B cell (primary cell): Measurements from ENCODE around the gene FCN2. TPM values are rescaled to one million over a fixed set of nuclear protein-coding genes. Genes with fewer than 3 reads are reported as not detected.
A peak's percentile ranks its signal among the peaks of the same experiment; 100 is the strongest.

Experiments
- ATAC-seq: fragments of 200-7000 bp; cut with Tn5 transposase; one replicate; pipeline ENCODE4 v1.10.0; 2021; ENCODE audit warnings: low read depth, mild to moderate bottlenecking, moderate number of reproducible peaks, moderate library complexity
- CTCF ChIA-PET: fragments of 350-600 bp; sonication (Branson Sonifier 250); formaldehyde crosslinking; loops from one replicate; lab custom pipeline; 2021; ENCODE audit warnings: antibody characterized with exemption, inconsistent platforms; lab: Charles Lee
- POLR2A ChIA-PET: fragments of 350-600 bp; sonication (Branson Sonifier 250); formaldehyde crosslinking; loops from one replicate; lab custom pipeline; 2021; ENCODE audit warnings: antibody characterized with exemption; lab: Charles Lee
- DNase-seq: peaks from one replicate; pipeline ENCODE4 v3.0.0; 2013
- H2AFZ ChIP-seq: 2 replicates; pipeline ENCODE4 v1.6.1; 2012; ENCODE audit warnings: mild to moderate bottlenecking, low read depth, low read length; ENCODE audit not compliant: insufficient read depth, poor library complexity, severe bottlenecking
- H3K27ac ChIP-seq, 2 donors: 1 replicate in 1 of 2; 2 replicates in 1 of 2; pipeline ENCODE4 v1.5.1; 2012 to 2013; ENCODE audit warnings: low read length in 2 of 2, mild to moderate bottlenecking in 2 of 2, moderate library complexity in 1 of 2
- H3K27me3 ChIP-seq, 4 experiments: fragments of 200-600 bp in 1 of 4; sonication (generic) in 1 of 4; replicated peaks in 1 of 4; 1 replicate in 2 of 4; 2 replicates in 2 of 4; pipeline versions ENCODE4 v1.6.1 to v1.7.0; 2013 to 2016; ENCODE audit warnings: low read length in 3 of 4, mild to moderate bottlenecking in 2 of 4, mixed read lengths in 1 of 4, moderate library complexity in 1 of 4; ENCODE audit not compliant: insufficient read depth in 4 of 4, control insufficient read depth in 3 of 4; ENCODE audit errors: control extremely low read depth in 1 of 4
- H3K36me3 ChIP-seq, 2 experiments: replicated peaks in 1 of 2; 1 replicate in 1 of 2; 2 replicates in 1 of 2; pipeline versions ENCODE4 v1.6.1 to v1.7.1; 2013; ENCODE audit warnings: low read length in 1 of 2; ENCODE audit not compliant: insufficient read depth in 2 of 2, control insufficient read depth in 1 of 2; ENCODE audit errors: control extremely low read depth in 1 of 2, extremely low read depth in 1 of 2
- H3K4me1 ChIP-seq, 2 donors: fragments of 200-600 bp in 1 of 2; sonication (generic) in 1 of 2; 1 replicate in 1 of 2; 2 replicates in 1 of 2; pipeline versions ENCODE4 v1.5.1 to v1.6.1; 2013 to 2017; ENCODE audit warnings: low read length in 2 of 2; ENCODE audit not compliant: control insufficient read depth in 2 of 2, insufficient read depth in 2 of 2
- H3K4me2 ChIP-seq: replicated peaks from 2 replicates; pipeline ENCODE3; 2012; ENCODE audit warnings: mild to moderate bottlenecking, low read depth, low read length; ENCODE audit not compliant: poor library complexity, severe bottlenecking
- H3K4me3 ChIP-seq, 5 experiments: fragments of 200-600 bp in 1 of 5; sonication (generic) in 1 of 5; 1 replicate in 3 of 5; 2 replicates in 2 of 5; pipeline versions ENCODE4 v1.5.1 to v1.7.0; 2011 to 2016; ENCODE audit warnings: low read length in 4 of 5, mild to moderate bottlenecking in 4 of 5, low read depth in 2 of 5, control low read depth in 1 of 5, moderate library complexity in 1 of 5; ENCODE audit not compliant: insufficient read depth in 1 of 5; ENCODE audit errors: control extremely low read depth in 1 of 5, extremely low read depth in 1 of 5
- H3K79me2 ChIP-seq: fragments of 200-600 bp; sonication (generic); one replicate; pipeline ENCODE4 v1.6.0; 2016; ENCODE audit warnings: low read length; ENCODE audit not compliant: control insufficient read depth, insufficient read depth
- H3K9ac ChIP-seq: fragments of 200-600 bp; sonication (generic); 2 replicates; pipeline ENCODE4 v1.6.1; 2017; ENCODE audit warnings: mild to moderate bottlenecking, low read length, moderate library complexity
- H3K9me3 ChIP-seq, 3 donors: one replicate each; pipeline versions ENCODE4 v1.6.1 to v1.7.1; 2013; ENCODE audit warnings: low read length in 2 of 3; ENCODE audit not compliant: control insufficient read depth in 2 of 3, insufficient read depth in 1 of 3; ENCODE audit errors: control extremely low read depth in 1 of 3
- H4K20me1 ChIP-seq: 2 replicates; pipeline ENCODE4 v1.6.0; 2012; ENCODE audit warnings: mild to moderate bottlenecking, low read length; ENCODE audit not compliant: insufficient read depth, control insufficient read depth, poor library complexity, severe bottlenecking
- H3K27ac Mint-ChIP-seq: one replicate; pipeline ENCODE4 v1.8.0; 2021; ENCODE audit warnings: mixed read lengths
- H3K27me3 Mint-ChIP-seq: one replicate; pipeline ENCODE4 v1.8.0; 2021; ENCODE audit warnings: mixed read lengths
- H3K4me1 Mint-ChIP-seq: one replicate; pipeline ENCODE4 v1.8.0; 2021; ENCODE audit warnings: mixed read lengths
- H3K4me3 Mint-ChIP-seq: one replicate; pipeline ENCODE4 v1.8.0; 2021; ENCODE audit warnings: mixed read lengths
- H3K9me3 Mint-ChIP-seq: one replicate; pipeline ENCODE4 v1.8.0; 2022; ENCODE audit warnings: mixed read lengths; ENCODE audit not compliant: insufficient read depth
- CTCF ChIP-seq: fragments of 200-600 bp; IDR thresholded peaks from one replicate; pipeline ENCODE4 v1.8.0; 2022; ENCODE audit warnings: antibody characterized with exemption, mild to moderate bottlenecking
- EZH2 ChIP-seq: IDR thresholded peaks from 2 replicates; pipeline ENCODE4 v1.6.1; 2012; ENCODE audit warnings: borderline replicate concordance, low read depth, mild to moderate bottlenecking, moderate library complexity, low read length; ENCODE audit not compliant: insufficient read depth, poor library complexity, severe bottlenecking
- WGBS: methylation state at CpG from one replicate; pipeline ENCODE4 v1.1.5; 2013; ENCODE audit warnings: missing lambda C conversion rate; ENCODE audit not compliant: insufficient coverage; 5-methylcytosine and 5-hydroxymethylcytosine counted together
- intact Hi-C: fragments of 100-400 bp; cut with micrococcal nuclease; formaldehyde crosslinking; loops from one replicate; pipeline ENCODE4 v1.10.0; 2022
- polyA plus RNA-seq: library from polyadenylated mRNA; depleted of rRNA; stranded (reverse); fragments of >200 nt; gene quantifications from 2 replicates; pipeline ENCODE4 v1.2.3, GENCODE V29; 2012
- total RNA-seq, 2 donors: library from RNA; stranded (reverse); fragments of 120-200 nt in 1 of 2; gene quantifications; 1 replicate in 1 of 2; 2 replicates in 1 of 2; pipeline versions ENCODE4 v1.2.3 to v1.2.4, GENCODE V29; 2013 to 2022

The FCN2 gene
- total and polyA plus RNA-seq, 2 donors (not counting 1 experiment from before 2014, with no cell fraction given): not detected

GRCh38 chr9:134917431-134918373 lies 37.1 kb downstream of the FCN2 start, which contains the start of gene FCN1:
TSS of gene FCN1 (minus strand) at chr9:134917912. CDS start at chr9:134917871, 41 bp downstream.
- TF ChIP-seq CTCF: no peak
- no peak for TF ChIP-seq EZH2
- no peaks in the 10 kb centered on the region for H3K4me1 Mint-ChIP-seq
- WGBS: 74% methylated on average over 7 of the region's 11 CpGs
- no peaks in the 10 kb centered on the region for H3K36me3 ChIP-seq
- no peak within 1 kb of the TSS for H3K4me2 ChIP-seq
- H3K4me3 ChIP-seq: peak within 1 kb of the TSS in 1 of 5 experiments; percentile 68
- no peak within 1 kb of the TSS for H3K27ac Mint-ChIP-seq
- ChIA-PET CTCF (no interaction called here), POLR2A (no interaction called here)
- intact Hi-C loops: no loop called here
- H3K27ac ChIP-seq: no peak within 1 kb of the TSS
- no peaks in the 10 kb centered on the region for H4K20me1 ChIP-seq
- DNase-seq (no peak), ATAC-seq (no peak)
- H3K4me3 Mint-ChIP-seq: no peak within 1 kb of the TSS
- H3K9me3 ChIP-seq: peaks cover 1 to 18% (median 17%) of the 10 kb centered on the region in 3 donors
- H3K79me2 ChIP-seq: no peaks in the 10 kb centered on the region
- peaks cover 8% of the 10 kb centered on the region for H3K27me3 Mint-ChIP-seq
- peaks cover 0 to 5% of the 10 kb centered on the region in 2 donors for H3K4me1 ChIP-seq
- H3K9me3 Mint-ChIP-seq: peaks cover 7% of the 10 kb centered on the region
- H3K27me3 ChIP-seq: peaks cover 0 to 15% (median 0%) of the 10 kb centered on the region in 4 experiments
- H2AFZ ChIP-seq: no peak within 1 kb of the TSS
- H3K9ac ChIP-seq: no peak within 1 kb of the TSS

- H3K4me1 Mint-ChIP-seq: no peaks in the 10 kb centered on the region
- H3K9me3 ChIP-seq: peaks cover 1 to 18% (median 17%) of the 10 kb centered on the region in 3 donors
- TF ChIP-seq EZH2: no peak
- TF ChIP-seq CTCF: no peak
- no peak overlapping the region for H3K4me3 ChIP-seq
- CTCF ChIA-PET: no interaction called here
- H3K9ac ChIP-seq: no peak overlapping the region
- no peak overlapping the region for H3K4me2 ChIP-seq
- H3K27ac Mint-ChIP-seq: no peak overlapping the region
- peaks cover 7% of the 10 kb centered on the region for H3K9me3 Mint-ChIP-seq
- peaks cover 0 to 5% of the 10 kb centered on the region in 2 donors for H3K4me1 ChIP-seq
- no peaks in the 10 kb centered on the region for H4K20me1 ChIP-seq
- no peak for ATAC-seq
- DNase-seq: no peak
- peaks cover 0 to 15% (median 0%) of the 10 kb centered on the region in 4 experiments for H3K27me3 ChIP-seq
- no peak overlapping the region for H3K4me3 Mint-ChIP-seq
- peaks cover 12% of the 10 kb centered on the region for H3K27me3 Mint-ChIP-seq
- no peak overlapping the region for H2AFZ ChIP-seq
- no peaks in the 10 kb centered on the region for H3K36me3 ChIP-seq
- no peaks in the 10 kb centered on the region for H3K79me2 ChIP-seq
- WGBS: 97% methylated on average over 10 of the region's 10 CpGs
- intact Hi-C loops: no loop called here
- no peak overlapping the region for H3K27ac ChIP-seq
- POLR2A ChIA-PET: no interaction called here
Observed at GRCh38 chr9:134918646-134919045, 38.0 kb downstream of the FCN2 start.
